H1 (cell line): ENCODE results near the gene OR5C1. TPM values are rescaled to one million over a fixed set of nuclear protein-coding genes. Genes with fewer than 3 reads are reported as not detected.

Source experiments
- CTCF ChIA-PET: fragments of 300-600 bp; sonication (Branson Sonifier 250); formaldehyde crosslinking; loops from one replicate; lab custom pipeline; 2021; ENCODE audit not compliant: partially characterized antibody; lab: Charles Lee
- POLR2A ChIA-PET: fragments of 300-600 bp; sonication (Branson Sonifier 250); formaldehyde crosslinking; loops from one replicate; lab custom pipeline; 2021; ENCODE audit warnings: inconsistent platforms; ENCODE audit not compliant: partially characterized antibody; lab: Charles Lee
- DNase-seq, 2 experiments: peaks; one replicate each; pipeline versions ENCODE4 v3.0.0 to v3.0.0-alpha.2; 2010 to 2022; ENCODE audit warnings: low spot score in 2 of 2, low read depth in 1 of 2, mixed read lengths in 1 of 2
- FAIRE-seq: peaks from 2 replicates; lab custom pipeline; 2011; peaks lifted over from hg19 to GRCh38; lab: Jason Lieb, UNC
- H2AFZ ChIP-seq: 2 replicates; pipeline ENCODE4 v1.8.1; 2012; ENCODE audit warnings: low read length, inconsistent platforms
- H2AK5ac ChIP-seq: 2 replicates; pipeline ENCODE4 v1.6.1; 2013; ENCODE audit warnings: low read depth, low read length
- H2BK120ac ChIP-seq: replicated peaks from 2 replicates; pipeline ENCODE3; 2013; ENCODE audit warnings: low read depth, low read length, inconsistent platforms
- H2BK12ac ChIP-seq: 2 replicates; pipeline ENCODE4 v1.6.1; 2013; ENCODE audit warnings: low read depth, low read length
- H2BK15ac ChIP-seq: 2 replicates; pipeline ENCODE4 v1.6.1; 2013; ENCODE audit warnings: low read length
- H2BK20ac ChIP-seq: 2 replicates; pipeline ENCODE4 v1.6.1; 2013; ENCODE audit warnings: low read length
- H2BK5ac ChIP-seq: 2 replicates; pipeline ENCODE4 v1.6.1; 2013; ENCODE audit warnings: low read depth, low read length
- H3K14ac ChIP-seq: 2 replicates; pipeline ENCODE4 v1.6.1; 2013; ENCODE audit warnings: inconsistent platforms; ENCODE audit not compliant: insufficient read length
- H3K18ac ChIP-seq: 2 replicates; pipeline ENCODE4 v1.6.1; 2013; ENCODE audit warnings: low read length; ENCODE audit errors: extremely low read depth
- H3K23ac ChIP-seq: 2 replicates; pipeline ENCODE4 v1.6.1; 2013; ENCODE audit warnings: inconsistent platforms; ENCODE audit not compliant: insufficient read length
- H3K23me2 ChIP-seq: 2 replicates; pipeline ENCODE4 v1.6.1; 2013; ENCODE audit warnings: low read depth, low read length
- H3K27ac ChIP-seq: 2 replicates; pipeline ENCODE4 v1.6.1; 2011; ENCODE audit warnings: low read depth, low read length, inconsistent platforms
- H3K27me3 ChIP-seq, 4 experiments: replicated peaks in 1 of 4; 1 replicate in 1 of 4; 2 replicates in 3 of 4; pipeline versions ENCODE4 v1.6.1 to v1.8.1; 2011 to 2013; ENCODE audit warnings: low read length in 3 of 4, mild to moderate bottlenecking in 3 of 4, inconsistent platforms in 2 of 4, mixed read lengths in 2 of 4, moderate library complexity in 1 of 4; ENCODE audit not compliant: control insufficient read depth in 3 of 4, insufficient read depth in 3 of 4; ENCODE audit errors: extremely low read depth in 1 of 4
- H3K36me3 ChIP-seq, 4 experiments: 2 replicates each; pipeline versions ENCODE4 v1.6.1 to v1.8.1; 2011 to 2013; ENCODE audit warnings: mild to moderate bottlenecking in 4 of 4, low read length in 3 of 4, moderate library complexity in 2 of 4, control low read depth in 1 of 4, inconsistent platforms in 1 of 4; ENCODE audit not compliant: insufficient read depth in 4 of 4, control insufficient read depth in 2 of 4
- H3K4ac ChIP-seq: replicated peaks from 2 replicates; pipeline ENCODE3; 2013; ENCODE audit warnings: low read length, low read depth, mixed read lengths, inconsistent platforms; ENCODE audit not compliant: insufficient read length
- H3K4me1 ChIP-seq, 4 experiments: replicated peaks in 1 of 4; 1 replicate in 1 of 4; 2 replicates in 3 of 4; pipeline versions ENCODE4 v1.6.1 to v1.8.1; 2011 to 2013; ENCODE audit warnings: low read length in 3 of 4, inconsistent platforms in 2 of 4, mixed read lengths in 1 of 4; ENCODE audit not compliant: insufficient read depth in 4 of 4, control insufficient read depth in 3 of 4
- H3K4me2 ChIP-seq, 2 experiments: 2 replicates each; pipeline versions ENCODE4 v1.6.1 to v1.8.1; 2011 to 2013; ENCODE audit warnings: low read depth in 2 of 2, low read length in 2 of 2, control low read depth in 1 of 2, inconsistent platforms in 1 of 2, mild to moderate bottlenecking in 1 of 2; ENCODE audit not compliant: insufficient read depth in 1 of 2
- H3K4me3 ChIP-seq, 4 experiments: fragments of 200-600, 300-600 bp in 1 of 4; sonication (generic), shearing (Covaris generic), sonication (Bioruptor Twin) in 1 of 4; 2 replicates each; pipeline versions ENCODE4 v1.5.1 to v1.8.1; 2011 to 2016; ENCODE audit warnings: low read length in 4 of 4, low read depth in 3 of 4, control low read depth in 2 of 4, inconsistent platforms in 2 of 4, mild to moderate bottlenecking in 2 of 4, mixed read lengths in 1 of 4, moderate library complexity in 1 of 4; ENCODE audit not compliant: insufficient read depth in 2 of 4; ENCODE audit errors: extremely low read depth in 1 of 4
- H3K56ac ChIP-seq: replicated peaks from 2 replicates; pipeline ENCODE3; 2013; ENCODE audit warnings: low read depth, mild to moderate bottlenecking, mixed read lengths, low read length, inconsistent platforms; ENCODE audit not compliant: insufficient read length
- H3K79me1 ChIP-seq: 2 replicates; pipeline ENCODE4 v1.6.1; 2013; ENCODE audit warnings: low read depth, low read length, control low read depth
- H3K79me2 ChIP-seq, 2 experiments: 2 replicates each; pipeline versions ENCODE4 v1.6.1 to v1.8.1; 2012 to 2013; ENCODE audit warnings: low read length in 2 of 2, mild to moderate bottlenecking in 2 of 2, inconsistent platforms in 1 of 2; ENCODE audit not compliant: insufficient read depth in 2 of 2, control insufficient read depth in 1 of 2
- H3K9ac ChIP-seq, 4 experiments: replicated peaks in 1 of 4; 1 replicate in 1 of 4; 2 replicates in 3 of 4; pipeline versions ENCODE4 v1.6.1 to v1.8.1; 2011 to 2013; ENCODE audit warnings: low read depth in 3 of 4, low read length in 3 of 4, control low read depth in 2 of 4, mild to moderate bottlenecking in 2 of 4, moderate library complexity in 2 of 4, inconsistent platforms in 1 of 4; ENCODE audit errors: extremely low read depth in 1 of 4
- H3K9me3 ChIP-seq, 2 experiments: 2 replicates each; pipeline versions ENCODE4 v1.6.1 to v1.8.1; 2012 to 2013; ENCODE audit warnings: mild to moderate bottlenecking in 2 of 2, moderate library complexity in 2 of 2, control low read depth in 1 of 2, inconsistent platforms in 1 of 2, low read depth in 1 of 2, low read length in 1 of 2, mixed read lengths in 1 of 2; ENCODE audit not compliant: insufficient read depth in 2 of 2
- H4K20me1 ChIP-seq, 2 experiments: replicated peaks in 1 of 2; 2 replicates each; pipeline versions ENCODE3 to v1.8.1; 2011 to 2013; ENCODE audit warnings: inconsistent platforms in 2 of 2, low read length in 2 of 2, mild to moderate bottlenecking in 1 of 2; ENCODE audit not compliant: insufficient read depth in 2 of 2, control insufficient read depth in 1 of 2
- H4K5ac ChIP-seq: 2 replicates; pipeline ENCODE4 v1.6.1; 2013; ENCODE audit warnings: low read length, low read depth, mixed read lengths, inconsistent platforms; ENCODE audit not compliant: insufficient read length
- H4K8ac ChIP-seq: 2 replicates; pipeline ENCODE4 v1.8.0; 2013; ENCODE audit warnings: mild to moderate bottlenecking, moderate library complexity, low read length, inconsistent platforms; ENCODE audit not compliant: insufficient read depth; ENCODE audit errors: extremely low read depth
- H4K91ac ChIP-seq: replicated peaks from 2 replicates; pipeline ENCODE3; 2013; ENCODE audit warnings: low read length, mixed read lengths, inconsistent platforms; ENCODE audit not compliant: insufficient read length
- ASH2L ChIP-seq: fragments of 200-600, 300-600 bp; sonication (generic); IDR thresholded peaks from one replicate; pipeline ENCODE4 v1.7.1; 2017; ENCODE audit warnings: low read length
- GABPA ChIP-seq: IDR thresholded peaks from 2 replicates; pipeline ENCODE4 v1.6.1; 2011; ENCODE audit warnings: mild to moderate bottlenecking, low read length, moderate library complexity, borderline replicate concordance; ENCODE audit not compliant: insufficient read depth
- GTF2F1 ChIP-seq: IDR thresholded peaks from 2 replicates; pipeline ENCODE4 v1.6.1; 2012; ENCODE audit warnings: low read depth, low read length, improper control_type of control experiment, borderline replicate concordance
- HDAC2 ChIP-seq, 2 experiments: fragments of 300-600 bp in 1 of 2; sonication (generic) in 1 of 2; IDR thresholded peaks; 2 replicates each; pipeline ENCODE4 v1.6.1; 2011 to 2012; ENCODE audit warnings: low read depth in 2 of 2, low read length in 2 of 2, mild to moderate bottlenecking in 2 of 2, moderate library complexity in 2 of 2, borderline replicate concordance in 1 of 2, inconsistent platforms in 1 of 2
- KDM4A ChIP-seq: IDR thresholded peaks from one replicate; pipeline ENCODE4 v1.7.1; 2012; ENCODE audit warnings: low read depth, mild to moderate bottlenecking, moderate library complexity, low read length, inconsistent platforms; ENCODE audit not compliant: severe bottlenecking
- KDM5A ChIP-seq: fragments of 200-600 bp; IDR thresholded peaks from 2 replicates; pipeline ENCODE4 v1.7.1; 2012; ENCODE audit warnings: mild to moderate bottlenecking, low read length, inconsistent platforms, mixed read lengths
- MAFK ChIP-seq: IDR thresholded peaks from 2 replicates; pipeline ENCODE4 v1.6.1; 2012; ENCODE audit warnings: low read depth, mild to moderate bottlenecking, improper control_type of control experiment, low read length
- NRF1 ChIP-seq: IDR thresholded peaks from 2 replicates; pipeline ENCODE4 v1.6.1; 2011; ENCODE audit warnings: mild to moderate bottlenecking, low read depth, low read length, improper control_type of control experiment
- RAD21 ChIP-seq, 2 experiments: IDR thresholded peaks in 1 of 2; conservative IDR thresholded peaks in 1 of 2; 2 replicates each; pipeline ENCODE4 v1.6.1; 2011; ENCODE audit warnings: low read depth in 2 of 2, low read length in 2 of 2, improper control_type of control experiment in 1 of 2, inconsistent platforms in 1 of 2, mild to moderate bottlenecking in 1 of 2, moderate library complexity in 1 of 2
- SIRT6 ChIP-seq: IDR thresholded peaks from one replicate; pipeline ENCODE4 v1.7.1; 2012; ENCODE audit warnings: low read length, inconsistent platforms
- SUZ12 ChIP-seq: fragments of 200-600 bp; sonication (generic); IDR thresholded peaks from 2 replicates; pipeline ENCODE4 v1.6.1; 2012; ENCODE audit warnings: mild to moderate bottlenecking, inconsistent platforms, low read length, moderate library complexity, mixed read lengths
- ZNF274 ChIP-seq: IDR thresholded peaks from 2 replicates; pipeline ENCODE4 v1.7.0; 2012; ENCODE audit warnings: low read length, borderline replicate concordance; ENCODE audit errors: extremely low read depth
- WGBS, 2 experiments: shearing (Covaris generic) in 1 of 2; methylation state at CpG; one replicate each; pipeline versions ENCODE4 v1.1.6 to v1.1.7; 2013 to 2015; ENCODE audit warnings: low lambda C conversion rate in 2 of 2, mixed read lengths in 2 of 2, inconsistent platforms in 1 of 2, low coverage in 1 of 2, missing lambda C conversion rate in 1 of 2; ENCODE audit not compliant: insufficient replicate concordance in 2 of 2, insufficient coverage in 1 of 2, insufficient read length in 1 of 2; ENCODE audit errors: extremely low coverage in 1 of 2, missing lambda C conversion rate in 1 of 2; 5-methylcytosine and 5-hydroxymethylcytosine counted together
- polyA plus RNA-seq, 7 experiments: library from polyadenylated mRNA; depleted of rRNA in 3 of 7; stranded (reverse) in 5 of 7; unstranded in 2 of 7; fragments of >200 nt in 5 of 7; fragments of 200-250 nt in 2 of 7; gene quantifications; 1 replicate in 5 of 7; 2 replicates in 1 of 7; 4 replicates in 1 of 7; pipeline versions ENCODE4 v1.2.1 to v1.2.3, GENCODE V29; 2011 to 2013; ENCODE audit warnings: missing spikeins in 2 of 7, mixed read lengths in 2 of 7
- total RNA-seq: library from RNA; stranded (reverse); fragmentation: NEBNext Ultra II Directional; extraction: Animal tissue kit (Norgen Biotek cat#: 25700); gene quantifications from 2 replicates; pipeline ENCODE4 v1.2.1, GENCODE V29; 2021
- TF ChIP-seq, protein P1 (sequence below): IDR thresholded peaks from 2 replicates; pipeline ENCODE4 v1.6.1; 2012; ENCODE audit warnings: low read length, inconsistent platforms

The OR5C1 gene
- total and polyA plus RNA-seq, 2 of the 8 experiments (the other 6 are each of a cell fraction or from before 2014, with no cell fraction given), result not detected

DNA sequence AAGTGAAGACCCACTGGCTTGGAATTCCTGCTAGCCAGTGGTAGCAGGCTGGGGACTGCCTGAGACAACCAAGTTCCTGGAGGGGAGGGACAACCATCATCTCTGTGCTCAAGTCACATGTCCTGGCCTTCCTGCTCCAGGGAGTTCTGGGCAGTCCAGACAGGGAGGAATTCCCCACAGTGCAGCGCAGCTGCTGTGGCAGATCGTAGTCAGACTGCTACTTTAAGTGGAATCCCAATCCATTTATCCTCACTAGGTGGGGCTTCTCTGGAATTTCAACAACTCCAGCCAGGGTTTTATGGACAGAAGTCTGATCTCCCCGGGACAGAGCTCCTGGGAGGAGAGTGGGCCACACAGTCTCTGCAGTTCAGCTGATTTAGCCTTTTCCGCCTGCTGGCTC lies 20.9 kb upstream of the OR5C1 start:
- no peak overlapping the region for H3K18ac ChIP-seq
- FAIRE-seq (no peak), DNase-seq (no peak)
- H3K14ac ChIP-seq, result no peak overlapping the region
- no peak overlapping the region for H3K4ac ChIP-seq
- H3K36me3 ChIP-seq, result no peaks in the 10 kb centered on the region
- H3K4me3 ChIP-seq, result no peak overlapping the region
- no peak overlapping the region for H2BK120ac ChIP-seq
- no peak overlapping the region for H3K56ac ChIP-seq
- no peak for TF ChIP-seq MAFK
- TF ChIP-seq KDM5A, result no peak
- TF ChIP-seq SUZ12, result no peak
- TF ChIP-seq SIRT6, result no peak
- TF ChIP-seq, protein P1, sequence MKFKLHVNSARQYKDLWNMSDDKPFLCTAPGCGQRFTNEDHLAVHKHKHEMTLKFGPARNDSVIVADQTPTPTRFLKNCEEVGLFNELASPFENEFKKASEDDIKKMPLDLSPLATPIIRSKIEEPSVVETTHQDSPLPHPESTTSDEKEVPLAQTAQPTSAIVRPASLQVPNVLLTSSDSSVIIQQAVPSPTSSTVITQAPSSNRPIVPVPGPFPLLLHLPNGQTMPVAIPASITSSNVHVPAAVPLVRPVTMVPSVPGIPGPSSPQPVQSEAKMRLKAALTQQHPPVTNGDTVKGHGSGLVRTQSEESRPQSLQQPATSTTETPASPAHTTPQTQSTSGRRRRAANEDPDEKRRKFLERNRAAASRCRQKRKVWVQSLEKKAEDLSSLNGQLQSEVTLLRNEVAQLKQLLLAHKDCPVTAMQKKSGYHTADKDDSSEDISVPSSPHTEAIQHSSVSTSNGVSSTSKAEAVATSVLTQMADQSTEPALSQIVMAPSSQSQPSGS, result no peak
- TF ChIP-seq RAD21 (IDR thresholded peaks at IDR 0.05 in 1 of 2, conservative IDR thresholded peaks at IDR 0.05 in 1 of 2; ENCODE audit: low read depth in 2 of 2, low read length in 2 of 2), result no peak
- TF ChIP-seq ZNF274, result no peak
- no peak for TF ChIP-seq GTF2F1
- no peak for TF ChIP-seq GABPA
- no peak for TF ChIP-seq NRF1
- no peak for TF ChIP-seq HDAC2 (IDR thresholded peaks at IDR 0.05; ENCODE audit: borderline replicate concordance in 1 of 2, low read depth in 2 of 2, low read length in 2 of 2)
- no peak for TF ChIP-seq ASH2L
- TF ChIP-seq KDM4A, result no peak
- no peak overlapping the region for H3K9ac ChIP-seq
- ChIA-PET POLR2A (no interaction called here), CTCF (no interaction called here)
- H3K79me1 ChIP-seq, result no peaks in the 10 kb centered on the region
- no peaks in the 10 kb centered on the region for H3K27me3 ChIP-seq
- no peak overlapping the region for H4K8ac ChIP-seq
- H3K4me1 ChIP-seq, result no peaks in the 10 kb centered on the region
- no peak overlapping the region for H3K4me2 ChIP-seq
- H4K20me1 ChIP-seq, result no peaks in the 10 kb centered on the region
- H2AK5ac ChIP-seq, result no peak overlapping the region
- no peak overlapping the region for H2BK12ac ChIP-seq
- no peak overlapping the region for H2AFZ ChIP-seq
- peaks cover 23 to 28% of the 10 kb centered on the region in 2 experiments for H3K9me3 ChIP-seq
- no peaks in the 10 kb centered on the region for H3K79me2 ChIP-seq
- H4K5ac ChIP-seq, result no peak overlapping the region
- H2BK20ac ChIP-seq, result no peak overlapping the region
- H3K23me2 ChIP-seq, result no peaks in the 10 kb centered on the region
- H3K27ac ChIP-seq, result no peak overlapping the region
- H2BK15ac ChIP-seq, result no peak overlapping the region
- 80% methylated on average over 4 of the region's 4 CpGs; no CpG with 5 or more reads in 1 of the 2 experiments for WGBS, 2 experiments
- no peak overlapping the region for H4K91ac ChIP-seq
- H2BK5ac ChIP-seq, result no peak overlapping the region
- H3K23ac ChIP-seq, result no peak overlapping the region
